DOHH2 (cell line): ENCODE data around the gene ST8SIA6.

Experiments
- H3F3A ChIP-seq: fragments of 200-600 bp; sonication (generic), shearing (Covaris generic); 2 replicates; pipeline ENCODE4 v1.6.0; 2016; ENCODE audit warnings: antibody characterized with exemption, mild to moderate bottlenecking; ENCODE audit not compliant: control insufficient read depth, insufficient read depth
- H3K27ac ChIP-seq: fragments of 200-600 bp; sonication (generic); 2 replicates; pipeline ENCODE4 v1.5.1; 2014; ENCODE audit warnings: low read depth, mild to moderate bottlenecking, low read length, moderate library complexity
- H3K27me3 ChIP-seq: fragments of 200-600 bp; sonication (generic); 2 replicates; pipeline ENCODE4 v1.6.1; 2014; ENCODE audit warnings: mild to moderate bottlenecking, low read length, mixed read lengths; ENCODE audit not compliant: control insufficient read depth
- H3K36me3 ChIP-seq: fragments of 200-600 bp; sonication (generic); 2 replicates; pipeline ENCODE4 v1.6.1; 2014; ENCODE audit warnings: mild to moderate bottlenecking, low read length, moderate library complexity, mixed read lengths; ENCODE audit not compliant: control insufficient read depth
- H3K4me1 ChIP-seq: fragments of 200-600 bp; sonication (generic); 2 replicates; pipeline ENCODE4 v1.6.1; 2014; ENCODE audit warnings: mild to moderate bottlenecking, low read length, mixed read lengths; ENCODE audit not compliant: control insufficient read depth
- H3K4me2 ChIP-seq: fragments of 200-600 bp; sonication (generic); 2 replicates; pipeline ENCODE4 v1.6.0; 2014; ENCODE audit warnings: mild to moderate bottlenecking, low read length, moderate library complexity
- H3K4me3 ChIP-seq: fragments of 200-600 bp; sonication (generic); 2 replicates; pipeline ENCODE4 v1.5.1; 2014; ENCODE audit warnings: mild to moderate bottlenecking, low read length, mixed read lengths
- H3K79me2 ChIP-seq: fragments of 200-600 bp; sonication (generic); 2 replicates; pipeline ENCODE4 v1.6.1; 2014; ENCODE audit warnings: mild to moderate bottlenecking, low read length, mixed read lengths; ENCODE audit not compliant: control insufficient read depth
- H3K9me2 ChIP-seq: fragments of 200-600 bp; sonication (generic); replicated peaks from 2 replicates; pipeline ENCODE4 v1.6.1; 2014; ENCODE audit warnings: mild to moderate bottlenecking, low read length, mixed read lengths; ENCODE audit not compliant: control insufficient read depth
- H3K9me3 ChIP-seq: fragments of 200-600 bp; sonication (generic); 2 replicates; pipeline ENCODE4 v1.6.1; 2014; ENCODE audit warnings: antibody characterized with exemption, low read length, mixed read lengths; ENCODE audit not compliant: control insufficient read depth, insufficient read depth
- H4K20me1 ChIP-seq: fragments of 200-600 bp; sonication (generic); 2 replicates; pipeline ENCODE4 v1.6.0; 2014; ENCODE audit warnings: low read depth, mild to moderate bottlenecking, antibody characterized with exemption, low read length, moderate library complexity; ENCODE audit not compliant: control insufficient read depth, insufficient read depth
- EZH2phosphoT487 ChIP-seq: fragments of 200-600 bp; sonication (generic); IDR thresholded peaks from 2 replicates; pipeline ENCODE4 v1.6.1; 2017; ENCODE audit warnings: borderline replicate concordance, mild to moderate bottlenecking, antibody characterized with exemption, low read length, moderate library complexity, mixed read lengths
- TF ChIP-seq, protein P1 (sequence below): fragments of 200-600 bp; sonication (generic); IDR thresholded peaks from one replicate; pipeline ENCODE4 v1.5.1; 2014; ENCODE audit warnings: antibody characterized with exemption, mild to moderate bottlenecking, low read depth, low read length; ENCODE audit not compliant: poor library complexity, severe bottlenecking

Gene ST8SIA6

DNA sequence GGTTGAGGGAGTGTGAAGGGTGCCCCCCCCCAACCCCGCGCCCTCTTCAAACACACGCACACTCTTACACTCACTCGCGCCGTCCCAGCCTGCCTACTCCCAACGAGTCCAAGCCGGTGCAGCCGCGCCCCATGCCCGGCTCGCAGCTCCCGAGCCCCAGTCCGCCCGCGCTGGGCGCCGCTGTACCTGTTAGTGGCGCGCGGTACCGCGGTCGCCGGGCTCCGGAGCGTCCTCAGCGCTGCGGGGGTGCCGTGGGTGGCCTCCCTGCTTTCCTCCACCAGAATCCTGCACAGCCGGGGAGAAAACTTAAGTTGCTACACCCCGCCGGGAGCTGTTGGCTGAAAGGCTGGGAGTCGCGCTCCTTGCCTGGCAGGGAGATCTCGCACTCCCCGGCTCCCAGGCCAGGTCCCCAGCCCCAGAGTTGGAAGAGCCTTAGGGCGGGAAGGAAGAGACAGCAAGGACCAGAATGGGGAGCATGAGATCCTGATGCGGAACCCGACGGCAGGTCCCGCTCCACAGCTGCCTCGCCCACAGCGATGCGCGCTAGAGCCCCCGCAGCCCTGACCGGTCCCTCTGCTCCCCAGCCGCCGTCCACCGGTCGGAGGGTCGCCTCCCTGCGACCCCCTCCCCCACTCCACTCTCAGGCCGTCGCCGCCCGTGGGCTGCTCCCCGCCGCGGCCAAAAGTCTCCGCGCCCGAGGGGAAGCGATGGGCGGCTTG, 863 bp downstream of the ST8SIA6 start:
- no peak for TF ChIP-seq EZH2phosphoT487
- TF ChIP-seq, protein P1, sequence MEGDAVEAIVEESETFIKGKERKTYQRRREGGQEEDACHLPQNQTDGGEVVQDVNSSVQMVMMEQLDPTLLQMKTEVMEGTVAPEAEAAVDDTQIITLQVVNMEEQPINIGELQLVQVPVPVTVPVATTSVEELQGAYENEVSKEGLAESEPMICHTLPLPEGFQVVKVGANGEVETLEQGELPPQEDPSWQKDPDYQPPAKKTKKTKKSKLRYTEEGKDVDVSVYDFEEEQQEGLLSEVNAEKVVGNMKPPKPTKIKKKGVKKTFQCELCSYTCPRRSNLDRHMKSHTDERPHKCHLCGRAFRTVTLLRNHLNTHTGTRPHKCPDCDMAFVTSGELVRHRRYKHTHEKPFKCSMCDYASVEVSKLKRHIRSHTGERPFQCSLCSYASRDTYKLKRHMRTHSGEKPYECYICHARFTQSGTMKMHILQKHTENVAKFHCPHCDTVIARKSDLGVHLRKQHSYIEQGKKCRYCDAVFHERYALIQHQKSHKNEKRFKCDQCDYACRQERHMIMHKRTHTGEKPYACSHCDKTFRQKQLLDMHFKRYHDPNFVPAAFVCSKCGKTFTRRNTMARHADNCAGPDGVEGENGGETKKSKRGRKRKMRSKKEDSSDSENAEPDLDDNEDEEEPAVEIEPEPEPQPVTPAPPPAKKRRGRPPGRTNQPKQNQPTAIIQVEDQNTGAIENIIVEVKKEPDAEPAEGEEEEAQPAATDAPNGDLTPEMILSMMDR = no peak

DNA sequence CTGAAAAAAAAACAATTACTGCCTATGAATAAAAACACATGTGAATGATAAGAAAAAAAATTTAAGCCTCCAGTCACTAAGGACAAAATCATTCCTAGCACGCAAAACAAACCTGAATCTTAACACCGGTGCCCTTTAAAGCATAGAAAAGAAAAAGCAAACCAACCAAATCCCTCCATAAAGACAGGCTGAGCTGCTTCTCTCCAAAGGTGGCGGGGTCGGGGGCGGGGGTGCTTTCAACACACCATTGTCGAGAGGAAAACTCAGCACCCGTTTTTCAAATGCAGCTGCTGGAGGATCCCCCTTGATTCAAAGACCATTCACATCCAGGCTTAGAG, 1.4 kb downstream of the ST8SIA6 start:
- Histone ChIP-seq H3K27ac (no peak overlapping the region), H3K9me3 (no peaks in the 10 kb centered on the region), H4K20me1 (no peaks in the 10 kb centered on the region), H3K4me2 (no peak overlapping the region), H3K4me3 (no peak overlapping the region), H3K36me3 (no peaks in the 10 kb centered on the region), H3K79me2 (no peaks in the 10 kb centered on the region), H3K27me3 (no peaks in the 10 kb centered on the region; the same call in 1 of the 2 replicates), H3K4me1 (no peaks in the 10 kb centered on the region), H3F3A (no peaks in the 10 kb centered on the region), H3K9me2 (no peaks in the 10 kb centered on the region)
- TF ChIP-seq, protein P1 = no peak
- no peak for TF ChIP-seq EZH2phosphoT487

More for the DNA sequence above, 863 bp downstream of the ST8SIA6 start:
- no peak overlapping the region for H3K4me2 ChIP-seq
- no peaks in the 10 kb centered on the region for H3K36me3 ChIP-seq
- H3F3A ChIP-seq = no peaks in the 10 kb centered on the region
- H3K27me3 ChIP-seq = no peaks in the 10 kb centered on the region; the same call in 1 of the 2 replicates
- H4K20me1 ChIP-seq = no peaks in the 10 kb centered on the region
- H3K27ac ChIP-seq = no peak overlapping the region
- H3K4me1 ChIP-seq = no peaks in the 10 kb centered on the region
- H3K9me3 ChIP-seq = no peaks in the 10 kb centered on the region
- no peaks in the 10 kb centered on the region for H3K79me2 ChIP-seq
- no peak overlapping the region for H3K4me3 ChIP-seq
- H3K9me2 ChIP-seq = no peaks in the 10 kb centered on the region

DNA sequence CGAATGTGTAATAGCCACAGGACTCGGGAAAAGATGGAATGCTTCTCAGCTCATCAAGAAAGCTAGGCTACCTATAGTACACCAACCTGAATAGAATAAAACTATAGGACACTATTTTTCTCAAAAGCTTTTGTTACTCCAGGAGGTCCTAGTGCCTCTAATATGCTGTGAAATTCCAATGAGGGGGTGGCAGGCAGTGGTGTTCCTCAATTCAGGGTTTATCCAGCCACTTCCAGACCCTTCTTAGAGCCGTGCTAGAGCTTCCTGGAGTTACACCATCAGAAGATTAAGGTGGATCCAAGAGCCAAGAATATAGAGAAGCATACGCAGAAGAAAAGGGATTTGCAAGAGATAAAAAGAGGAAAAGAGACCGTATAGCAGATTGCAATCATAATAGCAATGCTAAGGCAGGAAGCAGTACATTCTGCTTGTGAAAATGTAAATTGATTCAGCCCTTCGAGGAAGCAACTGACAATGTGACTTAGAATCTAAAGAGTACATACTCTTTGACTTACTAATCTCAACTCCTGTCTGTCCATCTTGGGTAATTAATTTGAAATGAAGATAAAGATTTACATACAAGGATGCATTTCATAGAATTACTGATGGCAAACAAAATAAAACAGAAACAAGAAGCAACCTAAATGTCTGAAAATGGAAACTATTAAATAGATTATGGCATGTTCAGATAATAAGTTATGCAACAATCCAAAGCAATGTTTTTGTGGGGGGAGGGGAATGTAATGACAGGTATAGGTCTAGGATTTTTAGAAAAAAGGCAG, 2.1 kb downstream of the ST8SIA6 start:
- H3K9me3 ChIP-seq = no peaks in the 10 kb centered on the region
- no peaks in the 10 kb centered on the region for H3K9me2 ChIP-seq
- H3F3A ChIP-seq = no peaks in the 10 kb centered on the region
- no peaks in the 10 kb centered on the region; the same call in 1 of the 2 replicates for H3K27me3 ChIP-seq
- TF ChIP-seq, protein P1 = no peak
- no peak for TF ChIP-seq EZH2phosphoT487
- no peaks in the 10 kb centered on the region for H4K20me1 ChIP-seq
- no peak overlapping the region for H3K4me2 ChIP-seq
- H3K27ac ChIP-seq = no peak overlapping the region
- no peaks in the 10 kb centered on the region for H3K79me2 ChIP-seq
- H3K4me3 ChIP-seq = no peak overlapping the region
- H3K36me3 ChIP-seq = no peaks in the 10 kb centered on the region
- H3K4me1 ChIP-seq = no peaks in the 10 kb centered on the region
